Sigmoid colon (tissue), 3 donors: ENCODE results near the gene ARSI.

ENCODE experiments used
- POLR2A ChIP-seq, 2 donors: fragments of 450-650 bp; IDR thresholded peaks; one replicate each; pipeline ENCODE4 v1.6.1; 2016; ENCODE audit warnings: antibody characterized with exemption in 2 of 2, mild to moderate bottlenecking in 2 of 2, moderate library complexity in 2 of 2
- TF ChIP-seq, protein P1 (sequence below), 4 experiments: fragments of 450-650 bp in 3 of 4; fragments of 200-600 bp in 1 of 4; IDR thresholded peaks; one replicate each; pipeline ENCODE4 v1.5.1; 2016 to 2019; ENCODE audit warnings: antibody characterized with exemption in 4 of 4, mild to moderate bottlenecking in 3 of 4, moderate library complexity in 2 of 4

DNA sequence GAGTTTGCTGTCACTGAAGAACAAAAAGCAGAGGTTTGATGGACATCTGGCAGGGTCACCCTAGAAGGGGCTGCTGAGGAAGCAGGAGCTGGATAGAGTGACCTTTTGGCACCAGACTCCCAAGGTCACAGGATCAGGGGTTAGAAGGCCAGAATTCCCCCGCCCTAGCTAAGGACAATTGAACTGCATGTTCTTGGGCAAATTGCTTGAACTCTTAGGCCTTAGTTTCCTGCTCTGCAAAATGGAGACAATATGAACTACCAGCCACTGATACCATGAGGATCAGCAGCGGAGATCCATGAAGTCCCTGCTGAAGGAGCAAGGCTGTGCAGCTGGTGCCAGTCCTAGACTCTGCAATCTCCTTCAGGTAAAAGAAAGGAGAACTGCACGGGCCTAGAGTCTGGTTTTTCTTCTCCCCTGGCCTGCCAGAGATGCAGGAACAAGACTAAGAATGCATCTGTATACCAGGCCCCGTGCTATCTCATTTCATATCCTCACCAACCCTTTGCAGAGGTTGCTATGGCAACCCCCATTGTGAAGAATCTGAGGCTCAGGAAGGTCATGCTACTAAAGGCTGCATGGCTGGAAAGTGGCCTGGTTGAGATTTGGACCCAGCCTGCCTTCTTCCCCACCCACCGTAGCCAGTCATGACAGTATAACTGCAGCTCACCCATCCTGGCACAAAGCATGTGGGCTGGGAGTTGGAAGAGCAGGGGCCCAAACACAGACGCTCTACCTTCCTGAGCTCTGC, 46.9 kb downstream of the ARSI start:
- no peak for TF ChIP-seq POLR2A (IDR thresholded peaks at IDR 0.05)
- TF ChIP-seq, protein P1, sequence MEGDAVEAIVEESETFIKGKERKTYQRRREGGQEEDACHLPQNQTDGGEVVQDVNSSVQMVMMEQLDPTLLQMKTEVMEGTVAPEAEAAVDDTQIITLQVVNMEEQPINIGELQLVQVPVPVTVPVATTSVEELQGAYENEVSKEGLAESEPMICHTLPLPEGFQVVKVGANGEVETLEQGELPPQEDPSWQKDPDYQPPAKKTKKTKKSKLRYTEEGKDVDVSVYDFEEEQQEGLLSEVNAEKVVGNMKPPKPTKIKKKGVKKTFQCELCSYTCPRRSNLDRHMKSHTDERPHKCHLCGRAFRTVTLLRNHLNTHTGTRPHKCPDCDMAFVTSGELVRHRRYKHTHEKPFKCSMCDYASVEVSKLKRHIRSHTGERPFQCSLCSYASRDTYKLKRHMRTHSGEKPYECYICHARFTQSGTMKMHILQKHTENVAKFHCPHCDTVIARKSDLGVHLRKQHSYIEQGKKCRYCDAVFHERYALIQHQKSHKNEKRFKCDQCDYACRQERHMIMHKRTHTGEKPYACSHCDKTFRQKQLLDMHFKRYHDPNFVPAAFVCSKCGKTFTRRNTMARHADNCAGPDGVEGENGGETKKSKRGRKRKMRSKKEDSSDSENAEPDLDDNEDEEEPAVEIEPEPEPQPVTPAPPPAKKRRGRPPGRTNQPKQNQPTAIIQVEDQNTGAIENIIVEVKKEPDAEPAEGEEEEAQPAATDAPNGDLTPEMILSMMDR (IDR thresholded peaks at IDR 0.05) = no peak
